HEK293 (cell line): ENCODE data around the gene NAPSA.
A peak's percentile ranks its signal among the peaks of the same experiment; 100 is the strongest.

ENCODE experiments used
- HOXD13 ChIP-seq: sonication (generic); formaldehyde crosslinking; IDR thresholded peaks from 2 replicates; pipeline ENCODE4 v1.8.0; 2022; ENCODE audit warnings: missing genetic modification reagents, borderline replicate concordance
- IKZF3 ChIP-seq: fragments of 450-650 bp; IDR thresholded peaks from 2 replicates; pipeline ENCODE4 v1.5.0; 2018; ENCODE audit warnings: missing biosample characterization, mild to moderate bottlenecking, missing genetic modification characterization, moderate library complexity
- KLF9 ChIP-seq: fragments of 450-650 bp; formaldehyde crosslinking; IDR thresholded peaks from 2 replicates; pipeline ENCODE4 v1.5.1; 2016; ENCODE audit warnings: missing biosample characterization, missing genetic modification characterization, low read depth
- SP3 ChIP-seq: fragments of 450-650 bp; formaldehyde crosslinking; IDR thresholded peaks from 2 replicates; pipeline ENCODE4 v1.5.1; 2016; ENCODE audit warnings: missing biosample characterization, missing genetic modification characterization
- SP7 ChIP-seq: fragments of 450-650 bp; formaldehyde crosslinking; IDR thresholded peaks from 2 replicates; pipeline ENCODE4 v1.5.1; 2016; ENCODE audit warnings: missing biosample characterization, missing genetic modification characterization
- WT1 ChIP-seq: fragments of 450-650 bp; formaldehyde crosslinking; IDR thresholded peaks from 2 replicates; pipeline ENCODE4 v1.5.1; 2016; ENCODE audit warnings: missing biosample characterization, missing genetic modification characterization
- ZFHX2 ChIP-seq: fragments of 450-650 bp; formaldehyde crosslinking; conservative IDR thresholded peaks from 2 replicates; pipeline ENCODE4 v1.5.1; 2016; ENCODE audit warnings: missing biosample characterization, missing genetic modification characterization
- ZNF121 ChIP-seq: fragments of 450-650 bp; formaldehyde crosslinking; IDR thresholded peaks from 2 replicates; pipeline ENCODE4 v1.5.1; 2016; ENCODE audit warnings: missing biosample characterization, missing genetic modification characterization
- ZNF366 ChIP-seq: fragments of 450-650 bp; formaldehyde crosslinking; conservative IDR thresholded peaks from 2 replicates; pipeline ENCODE4 v1.5.1; 2016; ENCODE audit warnings: missing biosample characterization, missing genetic modification characterization
- ZNF37A ChIP-seq: fragments of 450-650 bp; IDR thresholded peaks from 2 replicates; pipeline ENCODE4 v1.5.1; 2018; ENCODE audit warnings: missing biosample characterization, missing genetic modification characterization
- ZNF404 ChIP-seq: fragments of 450-650 bp; formaldehyde crosslinking; IDR thresholded peaks from 2 replicates; pipeline ENCODE4 v1.5.1; 2017; ENCODE audit warnings: missing biosample characterization, missing genetic modification characterization
- ZNF433 ChIP-seq: fragments of 450-650 bp; formaldehyde crosslinking; IDR thresholded peaks from 2 replicates; pipeline ENCODE4 v1.5.1; 2016; ENCODE audit warnings: missing biosample characterization, missing genetic modification characterization, low read depth
- ZNF529 ChIP-seq: fragments of 450-650 bp; formaldehyde crosslinking; IDR thresholded peaks from 2 replicates; pipeline ENCODE4 v1.5.1; 2017; ENCODE audit warnings: missing genetic modification characterization, missing biosample characterization; ENCODE audit not compliant: insufficient replicate concordance
- ZNF548 ChIP-seq: fragments of 450-650 bp; formaldehyde crosslinking; IDR thresholded peaks from 2 replicates; pipeline ENCODE4 v1.5.1; 2016; ENCODE audit warnings: missing biosample characterization, missing genetic modification characterization
- ZNF555 ChIP-seq: fragments of 450-650 bp; formaldehyde crosslinking; conservative IDR thresholded peaks from 2 replicates; pipeline ENCODE4 v1.5.1; 2017; ENCODE audit warnings: missing biosample characterization, mild to moderate bottlenecking, missing genetic modification characterization, inconsistent platforms
- ZNF558 ChIP-seq: fragments of 450-650 bp; formaldehyde crosslinking; IDR thresholded peaks from 2 replicates; pipeline ENCODE4 v1.5.1; 2016; ENCODE audit warnings: missing biosample characterization, missing genetic modification characterization
- ZNF571 ChIP-seq: fragments of 450-650 bp; formaldehyde crosslinking; IDR thresholded peaks from 2 replicates; pipeline ENCODE4 v1.5.0; 2017; ENCODE audit warnings: missing biosample characterization, missing genetic modification characterization
- ZSCAN16 ChIP-seq: fragments of 450-650 bp; formaldehyde crosslinking; IDR thresholded peaks from 2 replicates; pipeline ENCODE4 v1.5.1; 2016; ENCODE audit warnings: missing biosample characterization, missing genetic modification characterization
- TF ChIP-seq, protein P1 (sequence below): fragments of 450-650 bp; formaldehyde crosslinking; IDR thresholded peaks from 2 replicates; pipeline ENCODE4 v1.5.1; 2016; ENCODE audit warnings: missing biosample characterization, missing genetic modification characterization
- TF ChIP-seq, protein P2 (sequence below): fragments of 450-650 bp; formaldehyde crosslinking; IDR thresholded peaks from 2 replicates; pipeline ENCODE4 v1.5.1; 2017; ENCODE audit warnings: missing biosample characterization, missing genetic modification characterization
- TF ChIP-seq, protein P3 (sequence below): fragments of 450-650 bp; formaldehyde crosslinking; IDR thresholded peaks from 2 replicates; pipeline ENCODE4 v1.5.1; 2016; ENCODE audit warnings: missing biosample characterization, missing genetic modification characterization
- TF ChIP-seq, protein P4 (sequence below): fragments of 450-650 bp; formaldehyde crosslinking; IDR thresholded peaks from 2 replicates; pipeline ENCODE4 v1.5.1; 2016; ENCODE audit warnings: missing biosample characterization, missing genetic modification characterization
- TF ChIP-seq, protein P5 (sequence below): fragments of 450-650 bp; formaldehyde crosslinking; IDR thresholded peaks from 2 replicates; pipeline ENCODE4 v1.5.1; 2016; ENCODE audit warnings: missing biosample characterization, missing genetic modification characterization
- TF ChIP-seq, protein P6 (sequence below): fragments of 450-650 bp; formaldehyde crosslinking; IDR thresholded peaks from 2 replicates; pipeline ENCODE4 v1.5.1; 2017; ENCODE audit warnings: missing biosample characterization, missing genetic modification characterization

The NAPSA gene

DNA sequence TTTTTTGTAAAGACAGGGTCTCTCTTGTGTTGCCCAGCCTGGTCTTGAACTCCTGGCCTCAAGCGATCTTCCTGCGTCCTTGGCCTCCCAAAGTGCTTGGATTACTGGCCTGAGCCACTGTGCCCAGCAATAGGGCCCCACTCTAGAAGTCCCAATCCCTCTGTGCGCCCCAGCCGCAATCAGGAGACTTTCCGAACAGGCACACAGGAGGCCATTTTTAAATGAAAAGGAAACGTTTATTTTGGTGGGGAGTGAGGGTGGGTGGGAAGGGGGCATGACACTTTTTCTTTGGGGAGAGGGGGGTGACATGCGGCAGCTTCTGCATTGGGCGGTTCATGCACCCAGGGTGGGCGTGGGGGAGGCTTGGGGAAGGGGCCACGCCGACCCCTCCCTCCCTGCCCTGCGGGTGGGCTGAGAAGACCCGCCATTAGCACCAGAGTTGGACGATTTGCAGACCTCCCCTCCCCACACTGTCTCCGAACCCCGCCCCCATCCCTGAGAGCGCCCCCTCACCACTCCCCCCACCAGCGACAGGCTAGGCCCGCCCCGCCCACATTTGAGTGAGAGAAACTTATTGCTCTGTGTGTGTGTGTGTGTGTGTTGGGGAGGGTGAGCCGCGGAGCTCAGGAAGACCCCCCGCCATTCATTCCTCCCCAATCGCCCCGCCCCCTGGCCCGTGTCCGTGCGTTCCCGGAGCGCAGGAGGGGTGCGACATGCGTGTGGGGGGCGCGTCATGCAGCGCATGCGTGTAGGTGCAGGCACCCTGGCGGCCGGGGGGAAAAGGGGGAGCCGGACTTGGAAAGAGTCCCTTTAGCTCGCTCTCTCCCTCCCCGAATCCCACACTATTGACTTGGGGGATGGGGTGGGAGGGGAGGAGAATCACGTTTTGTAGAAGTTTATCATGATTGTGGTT lies 53.5 kb downstream of the NAPSA start (continued):
- TF ChIP-seq, protein P1, sequence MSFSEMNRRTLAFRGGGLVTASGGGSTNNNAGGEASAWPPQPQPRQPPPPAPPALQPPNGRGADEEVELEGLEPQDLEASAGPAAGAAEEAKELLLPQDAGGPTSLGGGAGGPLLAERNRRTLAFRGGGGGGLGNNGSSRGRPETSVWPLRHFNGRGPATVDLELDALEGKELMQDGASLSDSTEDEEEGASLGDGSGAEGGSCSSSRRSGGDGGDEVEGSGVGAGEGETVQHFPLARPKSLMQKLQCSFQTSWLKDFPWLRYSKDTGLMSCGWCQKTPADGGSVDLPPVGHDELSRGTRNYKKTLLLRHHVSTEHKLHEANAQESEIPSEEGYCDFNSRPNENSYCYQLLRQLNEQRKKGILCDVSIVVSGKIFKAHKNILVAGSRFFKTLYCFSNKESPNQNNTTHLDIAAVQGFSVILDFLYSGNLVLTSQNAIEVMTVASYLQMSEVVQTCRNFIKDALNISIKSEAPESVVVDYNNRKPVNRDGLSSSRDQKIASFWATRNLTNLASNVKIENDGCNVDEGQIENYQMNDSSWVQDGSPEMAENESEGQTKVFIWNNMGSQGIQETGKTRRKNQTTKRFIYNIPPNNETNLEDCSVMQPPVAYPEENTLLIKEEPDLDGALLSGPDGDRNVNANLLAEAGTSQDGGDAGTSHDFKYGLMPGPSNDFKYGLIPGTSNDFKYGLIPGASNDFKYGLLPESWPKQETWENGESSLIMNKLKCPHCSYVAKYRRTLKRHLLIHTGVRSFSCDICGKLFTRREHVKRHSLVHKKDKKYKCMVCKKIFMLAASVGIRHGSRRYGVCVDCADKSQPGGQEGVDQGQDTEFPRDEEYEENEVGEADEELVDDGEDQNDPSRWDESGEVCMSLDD, result peak; percentile 63; the same call in 1 of the 2 replicates
- TF ChIP-seq, protein P2, sequence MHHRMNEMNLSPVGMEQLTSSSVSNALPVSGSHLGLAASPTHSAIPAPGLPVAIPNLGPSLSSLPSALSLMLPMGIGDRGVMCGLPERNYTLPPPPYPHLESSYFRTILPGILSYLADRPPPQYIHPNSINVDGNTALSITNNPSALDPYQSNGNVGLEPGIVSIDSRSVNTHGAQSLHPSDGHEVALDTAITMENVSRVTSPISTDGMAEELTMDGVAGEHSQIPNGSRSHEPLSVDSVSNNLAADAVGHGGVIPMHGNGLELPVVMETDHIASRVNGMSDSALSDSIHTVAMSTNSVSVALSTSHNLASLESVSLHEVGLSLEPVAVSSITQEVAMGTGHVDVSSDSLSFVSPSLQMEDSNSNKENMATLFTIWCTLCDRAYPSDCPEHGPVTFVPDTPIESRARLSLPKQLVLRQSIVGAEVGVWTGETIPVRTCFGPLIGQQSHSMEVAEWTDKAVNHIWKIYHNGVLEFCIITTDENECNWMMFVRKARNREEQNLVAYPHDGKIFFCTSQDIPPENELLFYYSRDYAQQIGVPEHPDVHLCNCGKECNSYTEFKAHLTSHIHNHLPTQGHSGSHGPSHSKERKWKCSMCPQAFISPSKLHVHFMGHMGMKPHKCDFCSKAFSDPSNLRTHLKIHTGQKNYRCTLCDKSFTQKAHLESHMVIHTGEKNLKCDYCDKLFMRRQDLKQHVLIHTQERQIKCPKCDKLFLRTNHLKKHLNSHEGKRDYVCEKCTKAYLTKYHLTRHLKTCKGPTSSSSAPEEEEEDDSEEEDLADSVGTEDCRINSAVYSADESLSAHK (tag by site-specific recombination), result no peak
- TF ChIP-seq ZNF433 (no peak), ZNF555 (no peak), HOXD13 (CRISPR knock-in tag) (no peak), SP3 (tag by site-specific recombination) (peak; percentile 49), WT1 (0 out of 2 replicates have a peak, but pooled peaks have one; percentile 17), ZNF366 (tag by site-specific recombination) (peak; percentile 42; the same call in 1 of the 2 replicates), IKZF3 (tag by site-specific recombination) (0 out of 2 replicates have a peak, but pooled peaks have one; percentile 27), ZNF404 (tag by site-specific recombination) (no peak), ZSCAN16 (tag by site-specific recombination) (no peak), ZNF529 (tag by site-specific recombination) (no peak), ZFHX2 (tag by site-specific recombination) (peak; percentile 80), ZNF558 (tag by site-specific recombination) (no peak), ZNF37A (no peak), SP7 (tag by site-specific recombination) (0 out of 2 replicates have a peak, but pooled peaks have one; percentile 37), ZNF548 (no peak), ZNF121 (no peak), KLF9 (tag by site-specific recombination) (peak; percentile 77), ZNF571 (tag by site-specific recombination) (no peak)
- TF ChIP-seq, protein P3, sequence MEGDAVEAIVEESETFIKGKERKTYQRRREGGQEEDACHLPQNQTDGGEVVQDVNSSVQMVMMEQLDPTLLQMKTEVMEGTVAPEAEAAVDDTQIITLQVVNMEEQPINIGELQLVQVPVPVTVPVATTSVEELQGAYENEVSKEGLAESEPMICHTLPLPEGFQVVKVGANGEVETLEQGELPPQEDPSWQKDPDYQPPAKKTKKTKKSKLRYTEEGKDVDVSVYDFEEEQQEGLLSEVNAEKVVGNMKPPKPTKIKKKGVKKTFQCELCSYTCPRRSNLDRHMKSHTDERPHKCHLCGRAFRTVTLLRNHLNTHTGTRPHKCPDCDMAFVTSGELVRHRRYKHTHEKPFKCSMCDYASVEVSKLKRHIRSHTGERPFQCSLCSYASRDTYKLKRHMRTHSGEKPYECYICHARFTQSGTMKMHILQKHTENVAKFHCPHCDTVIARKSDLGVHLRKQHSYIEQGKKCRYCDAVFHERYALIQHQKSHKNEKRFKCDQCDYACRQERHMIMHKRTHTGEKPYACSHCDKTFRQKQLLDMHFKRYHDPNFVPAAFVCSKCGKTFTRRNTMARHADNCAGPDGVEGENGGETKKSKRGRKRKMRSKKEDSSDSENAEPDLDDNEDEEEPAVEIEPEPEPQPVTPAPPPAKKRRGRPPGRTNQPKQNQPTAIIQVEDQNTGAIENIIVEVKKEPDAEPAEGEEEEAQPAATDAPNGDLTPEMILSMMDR (tag by site-specific recombination), result peak; percentile 51; the same call in 1 of the 2 replicates
- TF ChIP-seq, protein P4, sequence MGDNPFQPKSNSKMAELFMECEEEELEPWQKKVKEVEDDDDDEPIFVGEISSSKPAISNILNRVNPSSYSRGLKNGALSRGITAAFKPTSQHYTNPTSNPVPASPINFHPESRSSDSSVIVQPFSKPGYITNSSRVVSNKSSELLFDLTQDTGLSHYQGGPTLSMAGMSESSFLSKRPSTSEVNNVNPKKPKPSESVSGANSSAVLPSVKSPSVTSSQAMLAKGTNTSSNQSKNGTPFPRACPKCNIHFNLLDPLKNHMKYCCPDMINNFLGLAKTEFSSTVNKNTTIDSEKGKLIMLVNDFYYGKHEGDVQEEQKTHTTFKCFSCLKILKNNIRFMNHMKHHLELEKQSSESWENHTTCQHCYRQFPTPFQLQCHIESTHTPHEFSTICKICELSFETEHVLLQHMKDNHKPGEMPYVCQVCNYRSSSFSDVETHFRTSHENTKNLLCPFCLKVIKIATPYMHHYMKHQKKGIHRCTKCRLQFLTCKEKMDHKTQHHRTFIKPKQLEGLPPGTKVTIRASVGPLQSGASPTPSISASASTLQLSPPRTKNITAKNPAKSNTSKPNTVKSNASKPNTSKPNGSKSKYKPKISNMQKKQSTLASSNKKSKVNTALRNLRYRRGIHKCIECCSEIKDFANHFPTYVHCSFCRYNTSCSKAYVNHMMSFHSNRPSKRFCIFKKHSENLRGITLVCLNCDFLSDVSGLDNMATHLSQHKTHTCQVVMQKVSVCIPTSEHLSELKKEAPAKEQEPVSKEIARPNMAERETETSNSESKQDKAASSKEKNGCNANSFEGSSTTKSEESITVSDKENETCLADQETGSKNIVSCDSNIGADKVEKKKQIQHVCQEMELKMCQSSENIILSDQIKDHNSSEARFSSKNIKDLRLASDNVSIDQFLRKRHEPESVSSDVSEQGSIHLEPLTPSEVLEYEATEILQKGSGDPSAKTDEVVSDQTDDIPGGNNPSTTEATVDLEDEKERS (tag by site-specific recombination), result no peak
- TF ChIP-seq, protein P5, sequence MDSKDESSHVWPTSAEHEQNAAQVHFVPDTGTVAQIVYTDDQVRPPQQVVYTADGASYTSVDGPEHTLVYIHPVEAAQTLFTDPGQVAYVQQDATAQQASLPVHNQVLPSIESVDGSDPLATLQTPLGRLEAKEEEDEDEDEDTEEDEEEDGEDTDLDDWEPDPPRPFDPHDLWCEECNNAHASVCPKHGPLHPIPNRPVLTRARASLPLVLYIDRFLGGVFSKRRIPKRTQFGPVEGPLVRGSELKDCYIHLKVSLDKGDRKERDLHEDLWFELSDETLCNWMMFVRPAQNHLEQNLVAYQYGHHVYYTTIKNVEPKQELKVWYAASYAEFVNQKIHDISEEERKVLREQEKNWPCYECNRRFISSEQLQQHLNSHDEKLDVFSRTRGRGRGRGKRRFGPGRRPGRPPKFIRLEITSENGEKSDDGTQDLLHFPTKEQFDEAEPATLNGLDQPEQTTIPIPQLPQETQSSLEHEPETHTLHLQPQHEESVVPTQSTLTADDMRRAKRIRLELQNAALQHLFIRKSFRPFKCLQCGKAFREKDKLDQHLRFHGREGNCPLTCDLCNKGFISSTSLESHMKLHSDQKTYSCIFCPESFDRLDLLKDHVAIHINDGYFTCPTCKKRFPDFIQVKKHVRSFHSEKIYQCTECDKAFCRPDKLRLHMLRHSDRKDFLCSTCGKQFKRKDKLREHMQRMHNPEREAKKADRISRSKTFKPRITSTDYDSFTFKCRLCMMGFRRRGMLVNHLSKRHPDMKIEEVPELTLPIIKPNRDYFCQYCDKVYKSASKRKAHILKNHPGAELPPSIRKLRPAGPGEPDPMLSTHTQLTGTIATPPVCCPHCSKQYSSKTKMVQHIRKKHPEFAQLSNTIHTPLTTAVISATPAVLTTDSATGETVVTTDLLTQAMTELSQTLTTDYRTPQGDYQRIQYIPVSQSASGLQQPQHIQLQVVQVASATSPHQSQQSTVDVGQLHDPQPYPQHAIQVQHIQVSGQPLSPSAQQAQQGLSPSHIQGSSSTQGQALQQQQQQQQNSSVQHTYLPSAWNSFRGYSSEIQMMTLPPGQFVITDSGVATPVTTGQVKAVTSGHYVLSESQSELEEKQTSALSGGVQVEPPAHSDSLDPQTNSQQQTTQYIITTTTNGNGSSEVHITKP (tag by site-specific recombination), result 0 out of 2 replicates have a peak, but pooled peaks have one; percentile 32
- TF ChIP-seq, protein P6, sequence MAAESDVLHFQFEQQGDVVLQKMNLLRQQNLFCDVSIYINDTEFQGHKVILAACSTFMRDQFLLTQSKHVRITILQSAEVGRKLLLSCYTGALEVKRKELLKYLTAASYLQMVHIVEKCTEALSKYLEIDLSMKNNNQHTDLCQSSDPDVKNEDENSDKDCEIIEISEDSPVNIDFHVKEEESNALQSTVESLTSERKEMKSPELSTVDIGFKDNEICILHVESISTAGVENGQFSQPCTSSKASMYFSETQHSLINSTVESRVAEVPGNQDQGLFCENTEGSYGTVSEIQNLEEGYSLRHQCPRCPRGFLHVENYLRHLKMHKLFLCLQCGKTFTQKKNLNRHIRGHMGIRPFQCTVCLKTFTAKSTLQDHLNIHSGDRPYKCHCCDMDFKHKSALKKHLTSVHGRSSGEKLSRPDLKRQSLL (tag by site-specific recombination), result no peak
